Measurements from ENCODE around the gene METAP2. TPM values are rescaled to one million over a fixed set of nuclear protein-coding genes. Genes with fewer than 3 reads are reported as not detected.

METAP2 gene
- total RNA-seq, 2 donors from 2014 or later = 49.5 to 53.8 TPM

- DNase-seq = no peak
- Histone ChIP-seq H3K9ac (ENCODE audit: low read depth in 2 of 2, low read length in 2 of 2) (no peak overlapping the region), H3K4me1 (no peaks in the 10 kb centered on the region), H3K9me3 (no peaks in the 10 kb centered on the region), H3K4me3 (no peak overlapping the region), H3K27me3 (no peaks in the 10 kb centered on the region), H3K36me3 (no peaks in the 10 kb centered on the region), H3K27ac (no peak overlapping the region)
- no peak for TF ChIP-seq CTCF (IDR thresholded peaks at IDR 0.05)
- intact Hi-C loops (cut with DNase I) = no loop called here
Measured at GRCh38 chr12:95557625-95558024, 83.7 kb downstream of the METAP2 start.

Other genes with a start within 250 kb of the METAP2 start
- gene USP44, start 77.3 kb downstream of the METAP2 start, total RNA-seq = under 1 TPM; 0.22 to 0.80 TPM

All from colonic mucosa (tissue), 4 donors.